Stimulated activated CD8-positive, alpha-beta memory T cell treated with anti-CD3 and anti-CD28 coated beads, Interleukin-7, amount 100 ng/mL, for 4 hours (primary cell): ENCODE measurements around the gene GPHB5.
"Not testable (repeated sequence)": the region's sequence is repeated elsewhere in the genome, so short reads cannot be mapped to it uniquely, and the experiment has no call there.

ENCODE experiments used
- DNase-seq, 2 donors: peaks; one replicate each; pipeline ENCODE4 v3.0.0-alpha.2; 2020; ENCODE audit warnings: low read depth in 2 of 2

Gene GPHB5

DNA sequence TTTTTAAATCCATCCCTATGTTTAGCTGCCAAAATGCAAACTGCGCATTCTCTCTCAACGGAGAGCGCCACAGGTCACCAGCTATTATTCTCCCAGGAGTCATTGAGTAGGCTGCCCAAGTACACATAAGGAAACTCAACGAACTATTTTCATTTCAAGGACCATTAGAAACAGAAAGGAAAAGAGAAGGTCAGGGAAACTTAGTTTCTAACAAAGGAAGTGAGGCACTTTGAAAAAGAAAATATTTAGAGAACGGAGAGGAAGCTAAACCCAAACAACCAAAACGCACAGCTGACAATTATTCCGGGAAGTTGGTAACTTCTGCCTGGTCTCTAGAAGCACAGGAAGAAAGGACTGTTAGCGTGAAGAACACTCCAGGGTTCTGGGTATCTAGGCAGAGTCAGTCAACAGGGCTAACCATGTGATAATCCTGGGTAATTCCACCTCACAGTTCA, 23.5 kb downstream of the GPHB5 start:
- no peak for DNase-seq

GRCh38 chr14:63292805-63293204, 25.9 kb downstream of the GPHB5 start:
- no peak for DNase-seq

DNA sequence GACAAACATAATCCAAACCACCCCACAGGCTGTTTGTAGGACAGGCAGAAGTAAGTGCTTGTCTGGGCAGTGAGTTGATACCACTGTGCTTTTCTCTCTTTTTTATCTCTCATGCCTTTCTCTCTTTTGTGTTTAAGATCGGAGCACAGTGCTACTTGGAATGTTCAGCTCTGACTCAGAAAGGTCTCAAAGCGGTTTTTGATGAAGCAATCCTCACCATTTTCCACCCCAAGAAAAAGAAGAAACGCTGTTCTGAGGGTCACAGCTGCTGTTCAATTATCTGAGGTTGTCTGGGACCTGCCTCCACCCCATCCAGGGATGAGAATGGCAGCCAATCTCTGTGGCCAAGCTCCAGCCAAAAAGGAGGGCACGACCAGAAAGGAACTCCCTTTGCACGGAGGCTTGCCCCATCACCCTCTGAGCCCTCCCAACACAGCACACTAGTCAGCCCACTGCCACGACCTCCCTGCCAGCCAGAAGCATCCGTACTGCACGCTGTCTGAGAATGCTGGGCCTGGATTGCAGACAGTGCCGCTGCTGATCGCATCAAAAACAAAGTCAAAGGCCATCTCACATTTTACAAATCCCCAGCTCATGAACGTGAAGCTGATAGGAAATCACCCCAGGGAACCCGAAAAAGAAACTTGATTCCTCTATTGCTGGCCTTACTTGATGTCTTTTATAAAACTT, 27.8 kb downstream of the GPHB5 start:
- DNase-seq, result no peak

DNA sequence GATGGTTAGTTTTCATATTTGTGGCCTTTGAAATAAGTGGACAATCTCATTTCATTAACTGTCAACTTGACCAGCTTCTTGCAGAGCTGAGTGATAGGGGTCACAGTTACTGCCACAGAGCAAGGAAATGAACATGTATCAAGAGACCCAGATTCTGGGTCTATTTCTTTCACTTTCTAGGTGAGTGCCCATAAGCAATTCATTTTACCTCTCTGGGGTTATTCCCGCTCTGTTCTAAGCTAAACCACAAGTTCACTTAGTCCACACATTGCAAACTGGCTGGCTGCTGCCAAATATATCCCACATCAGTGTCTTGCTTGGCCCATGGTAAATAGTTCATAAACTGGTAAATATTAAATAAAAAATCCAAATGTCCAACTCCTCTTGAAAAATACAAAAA, 29.9 kb downstream of the GPHB5 start:
- DNase-seq, result no peak

- DNase-seq, result no peak
These were observed 30.9 kb downstream of the GPHB5 start for GRCh38 chr14:63287666-63288483.

DNA sequence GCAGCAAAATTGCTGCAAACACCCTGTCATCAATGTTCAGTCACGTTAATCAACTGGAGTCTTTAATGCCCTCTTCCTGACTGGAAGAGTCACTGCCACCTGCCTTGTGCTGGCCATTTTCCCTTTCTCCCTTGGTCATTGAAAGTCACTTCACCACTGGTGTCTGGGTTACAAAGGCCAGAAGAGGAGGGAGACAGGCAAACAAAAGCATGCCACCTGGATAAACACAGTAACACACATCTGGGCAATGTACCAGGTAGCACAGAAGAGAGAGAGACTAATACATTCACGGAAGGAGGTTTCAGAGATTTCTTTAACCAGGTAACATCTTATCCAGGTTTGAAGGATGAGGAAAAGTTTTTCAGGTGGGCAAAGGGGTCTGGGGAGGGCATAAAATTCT, 32.7 kb downstream of the GPHB5 start:
- no peak for DNase-seq

GRCh38 chr14:63283884-63284248, 34.9 kb downstream of the GPHB5 start:
- no peak for DNase-seq

- no peak for DNase-seq
These were observed 35.5 kb downstream of the GPHB5 start for GRCh38 chr14:63282997-63283883.

- not testable (repeated sequence) for DNase-seq
These were observed 38.8 kb downstream of the GPHB5 start for GRCh38 chr14:63279933-63280332.

DNA sequence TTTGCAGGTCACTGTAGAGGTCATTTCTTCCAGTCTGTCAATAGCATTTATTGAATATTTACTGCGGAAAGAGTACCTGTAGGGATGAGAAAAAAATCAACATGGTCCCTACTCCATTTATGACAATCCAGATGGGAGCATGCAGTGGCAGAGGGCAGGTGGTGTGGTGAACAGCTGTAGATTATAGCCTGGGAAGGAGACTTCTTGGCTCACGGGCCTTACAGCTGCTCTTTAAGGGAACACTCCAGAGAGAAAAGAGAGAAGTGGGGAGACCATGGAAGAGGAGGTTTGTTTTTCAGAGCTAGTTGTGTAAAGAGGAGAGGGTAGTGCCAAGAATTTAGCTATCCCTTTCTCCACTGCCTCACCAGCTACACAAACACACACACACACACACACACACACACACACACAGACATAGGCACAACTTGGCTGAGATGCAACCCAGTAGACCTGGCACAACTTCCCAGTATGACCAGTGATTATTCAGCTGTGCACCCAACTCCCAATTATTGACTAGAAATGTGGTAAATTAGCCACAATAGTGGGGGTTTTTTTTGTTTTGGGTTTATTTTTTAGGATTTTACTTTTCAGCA, 41.0 kb downstream of the GPHB5 start:
- DNase-seq, result no peak

DNA sequence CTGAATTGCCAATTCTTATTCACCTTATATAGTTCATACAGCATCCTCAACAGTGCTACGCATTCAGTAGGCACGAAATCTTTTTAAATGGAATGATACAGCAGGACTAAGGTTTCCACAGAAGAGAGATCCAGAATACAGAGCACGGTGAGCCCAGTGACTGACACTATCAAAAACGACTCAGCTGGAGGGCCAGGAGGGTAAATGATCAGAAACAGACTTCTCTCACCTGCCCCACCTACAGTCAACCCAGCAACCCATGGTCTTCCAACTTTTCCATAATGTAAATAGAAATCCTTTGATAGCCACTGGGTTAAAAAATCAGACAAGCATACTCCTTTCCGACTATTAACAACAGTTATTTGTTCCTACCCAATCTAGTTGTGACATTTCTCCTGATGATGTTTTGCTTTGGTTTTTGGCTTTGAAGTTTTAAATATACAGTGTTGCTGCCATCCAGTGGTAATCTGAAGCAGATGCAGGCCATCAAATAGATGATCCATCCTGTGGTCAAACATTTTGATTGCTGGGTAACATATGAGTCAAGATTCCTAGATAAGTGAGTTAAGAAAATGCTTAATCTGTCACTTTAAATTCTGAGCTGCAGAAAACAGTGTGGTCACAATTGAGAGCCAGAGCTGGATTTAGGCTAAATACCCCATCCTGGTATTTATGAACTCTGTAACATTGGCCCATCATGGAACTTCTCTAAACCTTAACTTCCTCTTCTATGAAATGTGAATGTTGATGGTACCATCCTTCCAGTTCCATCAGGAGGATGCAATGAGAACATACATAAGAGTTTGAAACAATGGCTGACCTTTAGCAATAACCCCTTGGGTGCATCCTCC, 42.0 kb downstream of the GPHB5 start:
- no peak for DNase-seq

- no peak for DNase-seq
These were observed 42.7 kb downstream of the GPHB5 start for GRCh38 chr14:63276016-63276415.

GRCh38 chr14:63275611-63276010, 43.1 kb downstream of the GPHB5 start:
- DNase-seq, result no peak

DNA sequence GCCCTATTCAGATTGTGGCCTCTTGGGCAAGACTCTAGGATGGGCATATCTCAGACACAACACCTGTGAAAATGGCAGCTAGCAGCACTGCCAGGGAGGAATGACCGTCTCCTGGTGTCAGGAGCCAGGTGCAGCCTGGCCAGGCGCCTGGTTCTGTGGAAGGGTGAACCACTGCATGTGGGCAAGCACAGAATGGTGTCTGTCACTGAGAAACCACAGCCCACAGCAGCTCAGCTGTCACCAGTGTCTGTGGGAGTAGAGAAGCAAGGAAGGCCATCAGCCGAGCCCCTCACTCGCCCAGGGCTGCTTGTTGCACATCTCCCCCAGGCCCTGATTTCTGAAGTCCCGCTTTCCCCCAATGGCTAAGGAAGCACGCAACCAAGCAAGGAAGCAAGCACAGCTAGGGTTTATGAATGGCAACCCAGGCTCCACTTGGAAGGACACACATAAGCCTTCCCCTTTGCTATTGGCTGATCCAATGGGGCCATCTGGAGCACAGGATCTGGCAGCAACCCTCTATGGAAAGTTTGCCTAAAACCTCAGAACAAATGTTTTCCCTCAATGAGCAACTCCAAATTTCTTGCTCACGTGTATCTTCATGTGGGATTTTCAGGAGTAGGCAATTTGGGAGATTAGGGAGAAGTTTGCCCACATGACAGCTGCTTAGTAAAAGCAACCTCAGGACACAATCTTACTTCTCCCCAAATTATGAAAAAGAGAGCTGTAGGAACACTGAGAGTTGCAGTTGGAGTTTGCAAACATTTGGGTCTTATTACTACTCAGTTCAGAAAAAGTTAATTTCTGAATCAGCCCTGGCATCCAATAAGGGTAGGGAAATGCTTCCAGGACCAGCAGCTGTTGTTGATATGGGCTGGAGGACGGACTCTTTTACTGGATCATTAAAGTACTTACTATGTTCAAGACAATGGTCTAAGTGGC, 44.7 kb downstream of the GPHB5 start:
- no peak for DNase-seq

GRCh38 chr14:63273129-63273528, 45.6 kb downstream of the GPHB5 start:
- no peak for DNase-seq

- no peak for DNase-seq
These were observed 49.0 kb downstream of the GPHB5 start for GRCh38 chr14:63269561-63270225.

DNA sequence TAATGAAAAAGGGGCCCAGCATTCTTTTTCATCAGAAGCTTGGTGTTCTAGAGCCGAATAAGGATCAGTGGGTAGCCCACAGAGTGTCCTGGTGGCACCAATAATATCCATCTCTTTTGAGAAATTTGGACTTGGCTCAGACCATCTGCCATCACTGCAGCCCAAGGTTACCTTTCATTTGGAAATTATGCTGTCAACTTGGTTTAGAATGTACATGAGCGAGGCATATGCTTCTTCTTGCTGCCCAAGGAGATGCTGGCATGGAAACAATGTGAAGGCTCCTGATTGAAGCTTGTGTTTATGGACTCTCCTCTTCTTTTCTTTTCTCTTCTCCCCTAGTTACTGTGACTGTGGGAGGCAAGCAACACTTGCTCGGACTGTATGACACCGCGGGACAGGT, 50.0 kb downstream of the GPHB5 start:
- DNase-seq, result no peak

- no peak for DNase-seq
These were observed 51.6 kb downstream of the GPHB5 start for GRCh38 chr14:63267171-63267570.

- no peak for DNase-seq
These were observed 52.6 kb downstream of the GPHB5 start for GRCh38 chr14:63266106-63266505.
